Measurements from ENCODE around the gene ATG12.

ATG12 gene

GRCh38 chr5:115801984-115802383 lies 39.4 kb downstream of the ATG12 start:
- DNase-seq = no peak

- no peak for DNase-seq
Observed at GRCh38 chr5:115801152-115801551, 40.2 kb downstream of the ATG12 start.

- no peak for DNase-seq
Observed at GRCh38 chr5:115800108-115800507, 41.3 kb downstream of the ATG12 start.

GRCh38 chr5:115798252-115798651 lies 43.1 kb downstream of the ATG12 start:
- DNase-seq = no peak

GRCh38 chr5:115796656-115797055 lies 44.7 kb downstream of the ATG12 start:
- no peak for DNase-seq

- DNase-seq = no peak
Observed at GRCh38 chr5:115795700-115796099, 45.7 kb downstream of the ATG12 start.

- DNase-seq = no peak
Observed at GRCh38 chr5:115788440-115788839, 52.9 kb downstream of the ATG12 start.

- DNase-seq = no peak
Observed at GRCh38 chr5:115787426-115787825, 53.9 kb downstream of the ATG12 start.

GRCh38 chr5:115785381-115786065 lies 55.8 kb downstream of the ATG12 start:
- no peak for DNase-seq

GRCh38 chr5:115778417-115778816 lies 62.9 kb downstream of the ATG12 start:
- no peak for DNase-seq

Data from NCI-H1694 treated with DMSO at 0.1 percent for 48 hours (cell line).